ENCODE data around the gene DPH6.
"Not testable (repeated sequence)": the region's sequence is repeated elsewhere in the genome, so short reads cannot be mapped to it uniquely, and the experiment has no call there.

Gene DPH6

DNA sequence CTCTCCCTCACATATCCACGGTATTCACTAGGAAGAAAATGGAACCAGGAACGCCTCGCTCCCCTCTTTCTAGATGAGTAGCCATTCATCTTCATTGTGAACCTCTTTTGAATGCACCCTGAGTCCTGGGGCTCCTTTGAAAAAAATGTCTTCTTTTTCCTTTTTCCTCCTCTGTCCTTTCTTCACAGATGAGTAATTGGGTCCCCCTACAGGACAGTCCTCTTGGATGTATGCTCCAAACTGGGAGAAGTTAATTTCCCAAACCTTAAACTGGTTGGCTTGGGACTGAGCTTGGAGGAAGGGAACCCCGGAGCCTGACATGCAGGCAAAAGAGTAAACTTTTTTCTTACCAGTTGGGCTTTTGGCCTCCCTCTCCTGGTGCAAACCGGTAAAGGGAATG is 108.8 kb downstream of the DPH6 start:
- no peak for DNase-seq (ENCODE audit: low read depth)

DNA sequence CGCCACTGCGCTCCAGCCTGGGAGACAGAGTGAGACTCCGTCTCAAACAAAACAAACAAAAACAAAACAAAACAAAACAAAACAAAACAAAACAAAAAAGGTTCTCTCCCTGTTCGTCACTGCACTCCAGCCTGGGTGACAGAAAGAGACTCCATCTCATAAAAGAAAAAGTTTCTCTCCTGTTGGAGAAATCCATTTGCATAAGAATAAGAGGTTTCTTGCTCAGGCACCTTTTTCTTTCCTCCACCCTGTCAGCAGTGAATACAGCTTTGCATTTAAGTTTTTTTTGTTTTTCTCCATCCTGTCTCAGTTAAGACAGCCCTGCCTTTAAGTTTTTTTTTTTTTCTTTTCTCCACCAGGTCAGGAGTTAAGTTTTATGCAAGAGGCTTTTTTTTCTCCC is 109.5 kb downstream of the DPH6 start:
- no peak for DNase-seq (ENCODE audit: low read depth)

DNA sequence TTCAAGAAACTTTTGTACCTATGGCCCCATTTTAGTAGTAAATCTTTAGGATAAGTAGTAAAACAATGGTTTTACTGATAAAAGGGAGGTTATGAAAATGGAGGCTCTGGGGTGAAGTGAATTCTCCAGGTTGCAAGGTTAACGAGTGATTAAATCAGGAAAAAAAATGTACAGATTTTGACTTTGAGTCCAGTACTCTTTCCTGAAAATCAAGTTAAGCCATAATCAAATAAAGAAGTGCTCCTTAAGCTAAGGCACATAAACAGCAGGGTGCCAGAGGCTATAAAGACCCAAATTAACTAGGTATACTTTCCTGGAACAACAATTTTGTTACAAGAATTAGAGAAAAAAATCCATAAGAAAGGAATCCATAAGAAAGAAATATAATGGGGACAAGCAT is 114.7 kb downstream of the DPH6 start:
- DNase-seq (ENCODE audit: low read depth) = no peak

DNA sequence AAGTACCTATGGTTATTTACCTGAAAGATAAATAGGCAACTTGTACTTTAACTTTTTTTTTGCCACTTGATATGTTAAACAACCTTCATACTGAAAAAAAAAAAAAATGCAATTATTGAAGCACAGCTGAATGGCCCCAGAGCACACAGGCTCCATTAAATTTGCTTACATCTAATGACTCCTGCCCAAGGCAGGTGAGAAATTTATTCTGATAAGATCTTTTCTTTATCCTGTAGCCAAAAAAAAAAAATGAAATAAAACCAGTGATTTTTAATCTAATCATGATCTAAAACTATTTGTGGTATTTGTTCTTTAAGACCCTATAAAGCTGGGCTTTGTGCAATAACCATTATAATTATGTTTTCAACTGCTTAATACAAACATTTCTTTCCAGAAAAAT is 115.7 kb downstream of the DPH6 start:
- no peak for DNase-seq (ENCODE audit: low read depth)

DNA sequence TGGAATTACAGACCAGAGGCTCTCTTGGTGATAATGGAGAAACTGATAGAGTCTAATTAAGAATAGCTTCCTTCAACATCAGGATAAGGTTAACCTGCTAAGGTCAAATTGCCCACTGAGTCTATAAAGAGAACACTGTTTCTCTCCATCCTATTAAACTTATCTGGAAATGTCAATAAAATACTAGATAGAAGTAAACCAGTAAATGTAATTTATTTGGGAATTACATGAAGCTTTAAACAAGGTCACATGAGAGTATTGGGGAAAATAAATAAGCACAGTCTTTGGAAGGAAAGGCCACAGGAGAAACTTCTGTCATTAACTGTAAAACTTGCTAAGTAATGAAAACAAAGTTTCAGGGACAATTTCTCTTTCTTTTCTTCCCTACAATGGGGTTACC is 118.5 kb downstream of the DPH6 start:
- DNase-seq (ENCODE audit: low read depth) = no peak

DNA sequence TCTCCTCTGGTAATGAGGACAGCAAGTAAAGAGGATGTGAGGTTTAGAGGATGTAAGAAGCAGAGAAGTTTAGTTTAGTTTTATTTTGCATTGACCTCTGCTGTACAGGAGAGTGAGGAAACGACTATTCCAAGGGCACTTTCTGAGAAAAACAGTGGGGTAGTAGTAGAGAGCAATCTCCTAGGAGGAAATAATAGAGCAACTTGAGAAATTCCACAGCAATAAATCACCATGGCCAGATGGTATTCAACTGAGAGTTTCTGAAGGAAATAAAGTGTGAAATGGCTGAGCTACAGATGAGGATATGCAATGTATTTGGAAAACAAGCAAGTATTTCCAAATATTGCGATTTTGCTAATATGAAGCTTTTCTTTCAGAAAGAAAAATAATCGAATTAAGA is 118.9 kb downstream of the DPH6 start:
- DNase-seq (ENCODE audit: low read depth) = no peak

DNA sequence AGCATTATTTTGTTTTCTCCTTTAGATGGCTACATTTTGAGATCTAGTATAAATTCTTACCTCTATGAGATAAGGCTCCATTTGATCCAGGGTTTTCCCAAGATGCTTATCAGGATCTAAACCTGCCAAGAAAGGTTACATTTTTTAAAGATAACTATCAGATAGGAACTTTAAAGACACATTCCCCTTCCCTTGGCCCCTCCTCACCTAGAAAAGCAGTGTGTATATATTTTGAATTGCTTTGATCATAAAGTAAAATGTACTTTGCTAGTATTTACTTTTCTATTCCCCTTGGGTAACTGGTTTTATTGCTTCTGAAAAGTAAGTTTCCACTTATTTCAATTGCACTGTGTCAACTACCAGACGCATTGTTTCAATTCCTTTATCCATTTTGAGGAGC is 135.2 kb downstream of the DPH6 start:
- DNase-seq (ENCODE audit: low read depth) = no peak

DNA sequence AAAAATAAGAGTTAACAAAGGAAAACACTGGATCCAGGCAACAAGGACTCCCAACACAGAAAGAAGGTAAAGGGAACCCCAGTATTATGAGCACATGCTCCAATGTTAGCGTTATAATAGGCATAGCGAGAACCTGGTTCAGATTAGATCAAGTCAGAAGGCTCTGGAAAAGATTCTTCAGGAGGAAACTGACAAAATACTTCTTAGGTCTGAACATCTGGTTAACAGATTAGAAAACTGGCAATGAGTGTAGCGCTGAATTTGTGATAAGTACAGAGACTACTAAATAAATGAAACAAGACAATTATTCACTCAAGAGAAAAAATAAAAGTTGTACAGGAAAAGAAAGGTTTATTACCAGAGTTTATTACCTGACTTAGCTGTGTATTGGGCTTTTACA is 146.1 kb downstream of the DPH6 start:
- no peak for DNase-seq (ENCODE audit: low read depth)

DNA sequence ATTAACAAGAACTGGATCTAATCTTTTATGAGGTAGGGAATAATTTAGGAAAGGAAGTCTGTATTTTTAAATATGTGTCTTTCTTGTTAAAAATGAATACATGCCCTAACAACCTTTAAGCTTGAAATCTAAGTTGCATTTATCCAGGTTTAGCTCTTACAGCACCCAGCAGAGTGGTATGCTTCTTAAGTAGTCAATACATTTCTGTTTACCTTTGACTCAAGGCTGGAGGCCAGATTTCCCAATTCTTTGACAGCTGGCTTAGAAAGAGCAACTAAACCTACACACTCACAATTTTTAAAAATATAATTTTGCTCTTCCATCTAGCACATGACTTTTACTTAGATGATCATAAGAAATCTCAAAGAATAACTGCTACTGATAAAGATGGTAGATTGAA is 148.9 kb downstream of the DPH6 start:
- no peak for DNase-seq (ENCODE audit: low read depth)

DNA sequence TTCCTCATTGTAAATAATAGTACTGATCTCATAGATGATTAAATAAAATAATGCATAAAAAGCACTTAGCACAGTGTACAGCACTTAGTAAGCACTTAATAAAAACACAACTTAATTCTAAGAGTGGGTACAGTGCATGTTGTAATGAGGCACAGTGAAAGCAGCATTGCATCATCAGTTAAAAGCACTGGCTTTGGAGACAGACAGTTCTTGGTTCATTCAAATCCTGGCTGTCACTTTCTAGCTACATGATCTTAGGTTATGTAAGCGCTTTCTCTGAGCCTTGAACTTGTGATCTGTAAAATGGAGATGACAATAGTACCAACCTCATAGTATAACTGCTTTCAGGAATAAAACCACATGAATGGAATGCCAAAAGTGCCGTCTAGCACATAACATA is 151.5 kb downstream of the DPH6 start:
- no peak for DNase-seq (ENCODE audit: low read depth)

DNA sequence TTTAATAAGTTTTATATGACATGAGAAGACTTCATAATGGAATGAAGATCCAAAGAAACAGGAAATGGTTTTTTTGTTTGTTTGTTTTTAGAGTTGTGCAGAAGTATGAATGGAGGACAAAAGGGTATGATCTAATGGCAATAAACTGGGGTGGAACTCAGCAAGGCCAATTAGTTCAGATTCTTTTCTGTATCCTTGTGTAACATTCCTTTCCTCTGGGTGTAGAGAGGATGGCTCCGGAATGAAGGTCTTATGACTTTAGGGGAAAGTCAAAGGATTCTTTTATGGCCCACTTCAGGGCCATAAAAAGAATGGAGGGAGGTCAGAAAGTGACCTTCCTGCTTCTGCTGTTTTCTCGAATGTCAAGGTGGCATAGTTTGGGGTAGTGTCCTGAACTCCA is 152.6 kb downstream of the DPH6 start:
- no peak for DNase-seq (ENCODE audit: low read depth)

DNA sequence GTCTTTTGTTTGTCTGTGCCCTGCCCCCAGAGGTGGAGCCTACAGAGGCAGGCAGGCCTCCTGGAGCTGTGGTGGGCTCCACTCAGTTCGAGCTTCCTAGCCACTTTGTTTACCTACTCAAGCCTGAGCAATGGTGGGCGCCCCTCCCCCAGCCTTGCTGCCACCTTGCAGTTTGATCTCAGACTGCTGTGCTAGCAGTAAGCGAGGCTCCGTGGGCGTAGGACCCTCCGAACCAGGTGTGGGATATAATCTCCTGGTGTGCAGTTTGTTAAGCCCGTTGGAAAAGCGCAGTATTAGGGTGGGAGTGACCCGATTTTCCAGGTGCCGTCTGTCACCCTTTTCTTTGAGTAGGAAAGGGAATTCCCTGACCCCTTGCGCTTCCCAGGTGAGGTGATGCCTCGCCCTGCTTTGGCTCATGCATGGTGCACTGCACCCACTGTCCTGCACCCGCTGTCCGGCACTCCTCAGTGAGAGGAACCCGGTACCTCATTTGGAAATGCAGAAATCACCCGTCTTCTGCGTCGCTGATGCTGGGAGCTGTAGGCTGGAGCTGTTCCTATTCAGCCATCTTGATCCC is 154.5 kb downstream of the DPH6 start:
- not testable (repeated sequence) for DNase-seq (ENCODE audit: low read depth)

DNA sequence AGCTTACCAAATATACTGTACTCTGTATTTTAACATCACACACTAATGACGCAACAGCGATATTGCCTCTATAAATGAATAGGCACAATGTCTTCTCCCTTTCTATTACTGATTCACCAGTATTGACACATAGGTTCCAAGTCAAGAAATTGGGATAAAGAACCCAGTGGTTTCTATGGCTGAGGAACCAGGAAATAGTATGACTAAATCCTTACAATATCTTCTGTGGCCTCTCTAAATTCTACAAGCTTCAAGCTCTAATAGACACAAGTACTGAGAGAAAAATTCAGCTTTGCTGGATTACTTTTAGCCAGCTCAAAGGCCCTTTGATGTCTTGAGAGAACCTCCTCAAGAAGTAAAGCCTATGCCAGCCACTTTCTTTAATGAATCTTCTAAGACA is 162.5 kb downstream of the DPH6 start:
- no peak for DNase-seq (ENCODE audit: low read depth)

DNA sequence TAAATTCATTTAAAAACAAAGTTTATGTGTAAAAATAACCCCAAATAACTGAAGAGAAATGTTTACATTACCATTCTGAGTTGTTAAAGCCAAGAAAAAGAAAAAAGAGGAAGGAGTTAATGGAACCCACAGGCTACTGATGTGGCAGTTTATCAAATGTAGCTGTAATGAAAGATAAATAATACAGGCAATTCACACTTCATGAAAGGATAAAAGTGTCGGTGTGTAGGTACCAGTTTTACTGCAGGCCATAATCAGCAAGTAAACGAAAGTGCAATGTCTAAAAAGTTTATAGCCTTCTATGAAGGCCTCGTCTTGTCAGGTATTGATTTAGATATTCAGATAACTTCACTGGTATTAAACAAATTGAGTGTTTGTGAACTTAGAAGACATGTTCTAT is 164.6 kb downstream of the DPH6 start:
- DNase-seq (ENCODE audit: low read depth) = no peak

DNA sequence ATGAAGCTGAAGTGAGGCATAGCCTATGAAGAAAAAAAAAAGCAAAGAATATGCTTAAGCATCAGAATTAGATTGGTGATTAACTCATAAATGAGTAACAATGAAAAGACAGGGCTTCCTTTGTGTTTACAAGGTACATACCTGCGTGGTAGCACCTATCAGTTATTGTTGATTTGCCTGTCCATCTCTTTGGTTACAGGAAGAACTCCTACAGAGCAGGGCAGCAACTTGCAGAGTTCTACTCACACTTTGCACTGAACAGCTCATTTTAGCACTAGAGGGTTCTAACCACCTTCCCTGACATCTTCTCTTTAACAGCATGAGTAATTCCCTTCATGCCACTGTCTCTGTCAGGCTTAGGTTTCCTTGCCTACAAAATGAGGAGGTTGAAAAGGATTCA is 166.0 kb downstream of the DPH6 start:
- no peak for DNase-seq (ENCODE audit: low read depth)

DNA sequence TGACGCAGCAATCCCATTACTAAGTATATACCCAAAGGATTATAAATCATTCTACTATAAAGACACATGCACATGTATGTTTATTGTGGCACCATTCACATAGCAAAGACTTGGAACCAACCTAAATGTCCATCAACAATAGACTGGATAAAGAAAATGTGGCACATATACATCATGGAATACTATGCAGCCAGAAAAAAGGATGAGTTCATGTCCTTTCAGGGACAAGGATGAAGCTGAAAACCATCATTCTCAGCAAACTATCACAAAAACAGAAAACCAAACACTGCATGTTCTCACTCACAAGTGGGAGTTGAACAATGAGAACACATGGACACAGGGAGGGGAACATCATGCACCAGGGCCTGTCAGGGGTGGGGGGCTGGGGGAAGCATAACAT is 167.5 kb downstream of the DPH6 start:
- DNase-seq (ENCODE audit: low read depth) = not testable (repeated sequence)

DNA sequence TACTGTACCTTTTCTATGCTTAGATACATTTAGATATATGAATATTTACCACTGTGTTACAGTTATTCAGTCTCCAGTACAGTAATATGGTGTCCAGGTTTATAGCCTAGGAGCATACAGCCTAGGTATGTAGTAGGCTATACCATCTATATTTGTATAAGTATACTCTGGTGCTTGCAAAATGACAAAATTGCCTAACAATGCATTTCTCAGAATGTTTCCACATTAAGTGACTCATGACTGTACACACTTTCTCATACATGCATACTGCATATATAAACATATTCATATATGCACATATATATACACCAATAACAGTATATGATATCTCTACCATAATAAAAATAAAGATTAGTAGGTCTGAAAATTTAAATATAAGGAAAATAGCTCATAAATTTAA is 169.3 kb downstream of the DPH6 start:
- no peak for DNase-seq (ENCODE audit: low read depth)

DNA sequence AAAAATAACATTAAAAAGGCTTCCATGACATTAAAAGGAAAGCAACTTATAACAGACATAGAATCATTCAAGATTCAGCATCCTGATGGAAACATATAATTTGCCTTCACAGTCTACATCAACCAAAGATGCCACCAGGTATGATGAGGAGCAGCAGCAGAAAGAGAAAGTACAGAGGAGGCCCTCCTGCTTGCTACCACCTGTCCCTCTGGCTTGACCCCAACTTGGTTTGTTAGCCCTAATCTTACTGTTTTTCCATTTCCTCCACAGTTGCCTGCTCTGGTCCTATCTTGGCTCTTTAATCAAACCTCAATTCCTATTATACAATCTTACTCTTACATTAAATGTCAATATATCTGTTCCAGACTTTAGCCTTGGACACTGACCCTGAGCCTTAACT is 171.3 kb downstream of the DPH6 start:
- DNase-seq (ENCODE audit: low read depth) = no peak

DNA sequence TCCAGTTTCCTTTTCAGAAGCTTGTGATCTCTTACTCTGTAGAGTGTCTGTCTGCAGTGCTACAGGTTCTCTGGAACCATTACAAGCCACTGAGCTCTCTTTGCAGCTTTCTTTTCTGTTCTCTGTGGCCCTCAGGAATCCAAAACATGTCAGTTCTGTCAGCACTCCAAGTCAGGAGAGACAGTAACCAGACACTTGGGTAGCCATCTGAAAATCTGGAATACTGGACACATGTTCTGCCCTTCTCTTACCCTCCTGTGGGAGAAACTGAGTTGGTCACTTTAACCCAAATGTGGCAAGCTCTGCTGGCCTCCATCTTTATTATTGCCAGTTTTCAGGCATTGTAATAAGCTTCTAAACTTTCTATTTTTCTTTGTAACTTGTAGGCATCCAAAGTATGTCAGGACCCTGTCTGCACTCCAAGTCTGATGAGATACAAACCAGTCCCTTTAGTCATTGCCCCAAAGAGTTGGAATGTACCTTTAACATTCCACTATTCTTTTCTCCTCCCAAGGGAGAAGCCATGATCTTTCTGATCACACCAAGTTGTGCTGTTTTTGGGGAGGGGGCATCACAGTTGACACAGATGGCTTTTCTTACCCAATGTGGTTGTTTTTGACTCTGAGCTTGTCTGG is 183.7 kb downstream of the DPH6 start:
- DNase-seq (ENCODE audit: low read depth) = no peak

DNA sequence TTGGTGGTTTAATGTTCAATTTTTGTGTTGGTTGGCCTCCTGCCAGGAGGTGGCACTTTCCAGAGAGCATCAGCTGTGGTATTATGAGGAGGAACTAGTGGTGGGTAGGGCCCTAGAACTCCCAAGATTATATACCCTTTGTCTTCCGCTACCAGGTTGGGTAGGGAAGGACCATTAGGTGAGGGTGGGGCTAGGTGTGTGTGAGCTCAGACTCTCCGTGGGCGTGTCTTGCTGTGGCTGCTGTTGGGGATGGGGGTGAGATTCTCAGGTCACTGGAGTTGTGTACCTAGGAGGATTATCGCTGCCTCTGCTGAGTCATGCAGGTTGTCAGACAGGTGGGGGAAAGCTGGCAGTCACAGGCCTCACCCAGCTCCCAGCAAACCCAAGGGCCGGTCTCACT is 187.1 kb downstream of the DPH6 start:
- DNase-seq (ENCODE audit: low read depth) = no peak

DNA sequence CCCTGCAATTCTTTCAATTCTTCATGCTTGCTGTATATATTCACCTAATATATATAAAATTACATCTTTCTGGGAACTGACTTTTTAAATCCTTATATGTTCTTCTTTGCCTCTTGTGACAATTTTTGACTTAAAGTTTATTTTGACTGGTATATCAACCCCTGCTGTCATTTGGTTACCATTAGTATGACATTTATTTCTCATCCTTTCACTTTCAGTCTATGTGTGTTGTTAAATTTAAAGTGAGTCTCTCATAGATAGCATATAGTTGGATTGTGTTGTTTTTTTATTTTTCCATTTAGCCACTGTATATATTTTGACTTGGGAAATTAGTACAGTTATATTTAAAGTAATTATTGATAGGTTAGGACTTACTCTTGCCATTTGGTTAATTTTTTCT is 194.9 kb downstream of the DPH6 start:
- DNase-seq (ENCODE audit: low read depth) = no peak

DNA sequence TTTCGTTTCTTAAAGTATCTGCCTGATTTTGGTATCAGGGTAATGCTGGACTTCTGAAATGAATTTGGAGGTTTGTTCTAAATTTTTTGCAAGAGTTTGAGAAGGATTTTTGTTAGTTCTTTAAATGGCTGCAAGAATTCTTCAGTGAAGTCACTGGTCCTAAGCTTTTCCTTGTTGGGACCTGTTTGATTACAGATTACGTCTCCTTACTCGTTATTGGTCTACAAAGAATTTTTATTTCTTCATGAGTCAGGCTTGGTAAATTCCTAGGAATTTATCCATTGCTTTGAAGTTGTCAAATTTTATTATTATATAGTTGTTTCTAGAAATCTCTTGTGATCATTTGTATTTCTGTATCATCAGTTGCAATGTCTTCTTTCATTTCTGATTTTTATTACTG is 196.0 kb downstream of the DPH6 start:
- no peak for DNase-seq (ENCODE audit: low read depth)

DNA sequence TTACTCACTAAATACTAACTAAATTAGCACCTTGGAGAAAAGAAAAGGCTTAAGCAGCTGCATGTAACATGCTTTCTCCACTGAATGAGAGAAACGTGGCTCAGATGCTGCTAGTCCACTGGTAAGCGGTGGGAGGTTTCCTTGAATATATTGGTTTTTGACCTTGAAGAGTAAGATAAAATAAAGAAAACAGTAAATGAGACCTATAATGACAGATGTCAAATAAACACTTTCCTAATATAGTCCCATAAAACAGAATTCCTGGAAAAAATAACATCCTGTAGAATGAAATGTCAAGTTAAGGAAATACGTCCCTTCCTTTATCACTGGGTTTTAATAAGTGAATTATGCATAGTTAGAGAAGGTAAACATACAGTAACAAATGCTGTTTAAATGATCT is 215.0 kb downstream of the DPH6 start:
- no peak for DNase-seq (ENCODE audit: low read depth)

DNA sequence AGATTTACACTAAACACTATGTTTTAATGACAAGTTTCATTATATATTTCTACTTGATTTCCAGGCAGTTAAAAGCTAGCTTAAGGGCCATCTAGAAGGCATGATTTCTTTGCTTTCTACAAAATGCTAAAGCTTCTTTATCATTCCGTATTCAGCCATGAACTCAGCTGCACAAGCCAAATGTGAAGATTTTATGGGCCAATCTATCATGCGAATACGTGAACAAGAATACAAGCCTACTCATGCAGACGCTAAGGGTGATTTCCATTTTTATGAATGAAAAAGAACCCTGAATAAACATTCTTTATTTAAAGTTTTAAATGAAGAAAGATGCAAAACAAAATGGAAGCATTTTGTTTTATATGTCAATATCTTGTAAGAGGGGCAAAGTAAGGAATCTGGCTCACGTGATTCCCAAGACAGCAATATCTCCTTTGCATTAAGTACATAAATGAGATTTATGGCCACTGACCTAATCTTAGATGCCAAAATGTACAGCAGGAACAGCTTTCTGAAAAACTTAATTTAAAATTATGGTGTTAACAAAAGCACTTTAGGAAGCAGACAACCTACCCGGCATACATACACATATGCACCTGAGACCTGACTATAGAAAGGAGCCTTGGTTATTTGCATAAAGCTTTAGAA is 215.8 kb downstream of the DPH6 start:
- DNase-seq (ENCODE audit: low read depth) = no peak
